SK-N-SH (cell line): Measurements from ENCODE around the gene AMHR2. TPM values are rescaled to one million over a fixed set of nuclear protein-coding genes. Genes with fewer than 3 reads are reported as not detected.

ENCODE experiments used
- CTCF ChIA-PET: fragments of 300-600, 350-600 bp; formaldehyde crosslinking; extraction: SDS; loops from one replicate; lab custom pipeline; 2021; lab: Yijun Ruan, JAX
- POLR2A ChIA-PET: fragments of 350-600 bp; sonication (Branson Sonifier 250); formaldehyde crosslinking; extraction: SDS; loops from one replicate; lab custom pipeline; 2020; ENCODE audit warnings: antibody characterized with exemption, inconsistent platforms; lab: Yijun Ruan, JAX
- DNase-seq: peaks from one replicate; pipeline ENCODE4 v3.0.0; 2012
- H2AFZ ChIP-seq: fragments of 200-600 bp; sonication (generic); 2 replicates; pipeline ENCODE4 v1.8.1; 2016; ENCODE audit warnings: antibody characterized with exemption, mild to moderate bottlenecking, low read depth
- H3F3A ChIP-seq: fragments of 200-600 bp; sonication (generic); replicated peaks from 2 replicates; pipeline ENCODE3; 2016; ENCODE audit warnings: antibody characterized with exemption, mild to moderate bottlenecking; ENCODE audit not compliant: insufficient read depth
- H3K27ac ChIP-seq, 2 experiments: fragments of 200-500 bp in 1 of 2; fragments of 200-600 bp in 1 of 2; sonication (Bioruptor generic) in 1 of 2; sonication (generic), shearing (Covaris generic) in 1 of 2; 2 replicates each; pipeline versions ENCODE4 v1.5.1 to v1.6.1; 2014 to 2016; ENCODE audit warnings: low read depth in 2 of 2, inconsistent platforms in 1 of 2, low read length in 1 of 2, mild to moderate bottlenecking in 1 of 2, mixed read lengths in 1 of 2
- H3K27me3 ChIP-seq: fragments of 200-600 bp; sonication (generic), shearing (Covaris generic); 2 replicates; pipeline ENCODE4 v1.6.1; 2016; ENCODE audit warnings: mixed run types; ENCODE audit not compliant: insufficient read depth
- H3K36me3 ChIP-seq, 2 experiments: fragments of 200-500 bp in 1 of 2; fragments of 200-600 bp in 1 of 2; sonication (Bioruptor generic) in 1 of 2; sonication (generic) in 1 of 2; replicated peaks in 1 of 2; 2 replicates each; pipeline versions ENCODE3 to v1.5.1; 2014 to 2016; ENCODE audit warnings: low read length in 1 of 2, mild to moderate bottlenecking in 1 of 2; ENCODE audit not compliant: insufficient read depth in 2 of 2, control insufficient read depth in 1 of 2
- H3K4me1 ChIP-seq, 2 experiments: fragments of 200-500 bp in 1 of 2; fragments of 200-600 bp in 1 of 2; sonication (Bioruptor generic) in 1 of 2; sonication (generic), shearing (Covaris generic) in 1 of 2; 2 replicates each; pipeline versions ENCODE4 v1.5.1 to v1.6.1; 2014 to 2016; ENCODE audit warnings: low read depth in 1 of 2, low read length in 1 of 2, mixed run types in 1 of 2; ENCODE audit not compliant: insufficient read depth in 2 of 2, control insufficient read depth in 1 of 2
- H3K4me2 ChIP-seq: fragments of 200-600 bp; sonication (generic), shearing (Covaris generic); 2 replicates; pipeline ENCODE4 v1.6.1; 2017; ENCODE audit warnings: mixed run types
- H3K4me3 ChIP-seq, 2 experiments: fragments of 200-500 bp in 1 of 2; fragments of 200-600 bp in 1 of 2; sonication (Bioruptor generic) in 1 of 2; sonication (generic), shearing (Covaris generic) in 1 of 2; 2 replicates each; pipeline versions ENCODE4 v1.5.1 to v1.8.1; 2014 to 2016; ENCODE audit warnings: low read depth in 2 of 2, inconsistent platforms in 1 of 2, low read length in 1 of 2, mild to moderate bottlenecking in 1 of 2, mixed read lengths in 1 of 2, moderate library complexity in 1 of 2
- H3K79me2 ChIP-seq: fragments of 200-600 bp; sonication (generic); 2 replicates; pipeline ENCODE4 v1.8.1; 2017; ENCODE audit warnings: mild to moderate bottlenecking; ENCODE audit not compliant: insufficient read depth
- H3K9ac ChIP-seq: fragments of 200-600 bp; sonication (generic); 2 replicates; pipeline ENCODE4 v1.6.1; 2017; ENCODE audit warnings: mixed run types
- H3K9me2 ChIP-seq: fragments of 200-600 bp; sonication (generic); 2 replicates; pipeline ENCODE4 v1.6.1; 2017; ENCODE audit warnings: mixed run types
- H3K9me3 ChIP-seq: fragments of 200-600 bp; sonication (generic); 2 replicates; pipeline ENCODE4 v1.6.1; 2017; ENCODE audit warnings: mixed run types, mild to moderate bottlenecking, moderate library complexity
- H4K20me1 ChIP-seq: fragments of 200-600 bp; sonication (generic); 2 replicates; pipeline ENCODE4 v1.6.1; 2017; ENCODE audit warnings: mild to moderate bottlenecking, mixed run types; ENCODE audit not compliant: insufficient read depth
- CHD2 ChIP-seq: fragments of 150-350 bp; IDR thresholded peaks from 2 replicates; pipeline ENCODE4 v1.6.1; 2018; ENCODE audit warnings: low read length; ENCODE audit not compliant: partially characterized antibody
- ELF1 ChIP-seq: IDR thresholded peaks from 2 replicates; pipeline ENCODE4 v1.4.0; 2012
- EP300 ChIP-seq, 2 experiments: IDR thresholded peaks; 2 replicates each; pipeline versions ENCODE4 v1.4.0 to v1.6.1; 2012; ENCODE audit warnings: borderline replicate concordance in 1 of 2, low read depth in 1 of 2, low read length in 1 of 2
- FOSL2 ChIP-seq: IDR thresholded peaks from 2 replicates; pipeline ENCODE4 v1.4.0; 2012; ENCODE audit warnings: low read depth, mild to moderate bottlenecking, moderate library complexity, borderline replicate concordance
- FOXJ3 ChIP-seq: sonication (generic); formaldehyde crosslinking; IDR thresholded peaks from 2 replicates; pipeline ENCODE4 v1.5.1; 2020; ENCODE audit warnings: mild to moderate bottlenecking, missing genetic modification reagents
- GABPA ChIP-seq: IDR thresholded peaks from 2 replicates; pipeline ENCODE4 v1.4.0; 2012; ENCODE audit warnings: low read depth, mild to moderate bottlenecking
- JUND ChIP-seq: IDR thresholded peaks from 2 replicates; pipeline ENCODE4 v1.4.0; 2012
- MAX ChIP-seq: IDR thresholded peaks from 2 replicates; pipeline ENCODE4 v1.4.0; 2012; ENCODE audit warnings: low read depth
- MEF2A ChIP-seq: IDR thresholded peaks from 2 replicates; pipeline ENCODE4 v1.4.0; 2012; ENCODE audit warnings: low read depth, borderline replicate concordance
- MXI1 ChIP-seq: IDR thresholded peaks from 2 replicates; pipeline ENCODE4 v1.6.1; 2012; ENCODE audit warnings: mild to moderate bottlenecking, low read depth, low read length, improper control_type of control experiment
- NFIC ChIP-seq: IDR thresholded peaks from 2 replicates; pipeline ENCODE4 v1.4.0; 2012; ENCODE audit warnings: borderline replicate concordance
- NRF1 ChIP-seq: IDR thresholded peaks from 2 replicates; pipeline ENCODE4 v1.6.1; 2012; ENCODE audit warnings: low read depth, mild to moderate bottlenecking, low read length
- POLR2AphosphoS5 ChIP-seq: IDR thresholded peaks from 2 replicates; pipeline ENCODE4 v1.6.1; 2012; ENCODE audit warnings: low read depth, low read length
- RCOR1 ChIP-seq: fragments of 150-350 bp; IDR thresholded peaks from 2 replicates; pipeline ENCODE4 v1.6.1; 2017; ENCODE audit warnings: antibody characterized with exemption, low read length
- RFX5 ChIP-seq: IDR thresholded peaks from 2 replicates; pipeline ENCODE4 v1.6.1; 2012; ENCODE audit warnings: mild to moderate bottlenecking, improper control_type of control experiment, low read length
- SIN3A ChIP-seq: IDR thresholded peaks from 2 replicates; pipeline ENCODE4 v1.6.1; 2012; ENCODE audit warnings: low read depth, mild to moderate bottlenecking, low read length, moderate library complexity, borderline replicate concordance
- SMC3 ChIP-seq: IDR thresholded peaks from 2 replicates; pipeline ENCODE4 v1.6.1; 2012; ENCODE audit warnings: low read depth, low read length, improper control_type of control experiment
- TAF1 ChIP-seq: IDR thresholded peaks from 2 replicates; pipeline ENCODE4 v1.6.1; 2012; ENCODE audit warnings: low read depth, mild to moderate bottlenecking, low read length, moderate library complexity, borderline replicate concordance
- TCF12 ChIP-seq: IDR thresholded peaks from 2 replicates; pipeline ENCODE4 v1.4.0; 2012
- TEAD4 ChIP-seq: IDR thresholded peaks from 2 replicates; pipeline ENCODE4 v1.4.0; 2012; ENCODE audit warnings: mild to moderate bottlenecking, borderline replicate concordance; ENCODE audit not compliant: insufficient read depth
- USF1 ChIP-seq: IDR thresholded peaks from 2 replicates; pipeline ENCODE4 v1.4.0; 2012; ENCODE audit warnings: low read depth, borderline replicate concordance
- ZBTB33 ChIP-seq: IDR thresholded peaks from 2 replicates; pipeline ENCODE4 v1.4.0; 2012; ENCODE audit warnings: low read depth, borderline replicate concordance
- WGBS: methylation state at CpG from one replicate; pipeline ENCODE4 v1.1.6; 2017; ENCODE audit warnings: low lambda C conversion rate; 5-methylcytosine and 5-hydroxymethylcytosine counted together
- polyA plus RNA-seq, 3 experiments: library from polyadenylated mRNA; depleted of rRNA; stranded (reverse); fragments of >200 nt; gene quantifications; 2 replicates each; pipeline ENCODE4 v1.2.3, GENCODE V29; 2012
- TF ChIP-seq, protein P1 (sequence below): fragments of 150-350 bp; IDR thresholded peaks from 2 replicates; pipeline ENCODE4 v1.6.1; 2016; ENCODE audit warnings: mild to moderate bottlenecking, low read depth, low read length

AMHR2 gene
- polyA plus RNA-seq, 1 of the 3 experiments (the other 2 are of a cell fraction) = 0.03 TPM

- TF ChIP-seq SIN3A (no peak), USF1 (no peak), NFIC (no peak), FOSL2 (peak; percentile 90), EP300 (IDR thresholded peaks at IDR 0.05; ENCODE audit: borderline replicate concordance in 1 of 2, low read depth in 1 of 2, low read length in 1 of 2) (no peak), FOXJ3 (CRISPR knock-in tag) (no peak), TEAD4 (no peak), NRF1 (no peak), MEF2A (no peak), ELF1 (no peak), TAF1 (no peak)
These were observed 4.4 kb downstream of the AMHR2 start (continued) for GRCh38 chr12:53427905-53428594.

- ChIA-PET POLR2A (no interaction called here), CTCF (interaction anchor here (0.8 to 3.0 kb wide), 7 partner anchors 19 to 90 kb away, joined by 3 to 22 read pairs (median 3); partner anchors contain the start of gene SP1)
- H3F3A ChIP-seq = peaks cover 10% of the 10 kb centered on the region
- WGBS = 86% methylated on average over 7 of the region's 7 CpGs
- no peaks in the 10 kb centered on the region for H4K20me1 ChIP-seq
- no peak overlapping the region for H2AFZ ChIP-seq
- no peak overlapping the region for H3K4me2 ChIP-seq
- no peaks in the 10 kb centered on the region for H3K27me3 ChIP-seq
- H3K4me3 ChIP-seq = no peak overlapping the region
- no peak overlapping the region for H3K27ac ChIP-seq
- H3K9me3 ChIP-seq = no peaks in the 10 kb centered on the region
- TF ChIP-seq ZBTB33 (no peak), POLR2AphosphoS5 (no peak), SMC3 (no peak), MAX (no peak), JUND (no peak), CHD2 (no peak), EP300 (IDR thresholded peaks at IDR 0.05; ENCODE audit: borderline replicate concordance in 1 of 2, low read depth in 1 of 2, low read length in 1 of 2) (no peak), ELF1 (no peak), RFX5 (no peak), MXI1 (no peak), TCF12 (no peak), TAF1 (no peak), GABPA (no peak), RCOR1 (no peak), FOSL2 (no peak), SIN3A (no peak), USF1 (no peak)
- TF ChIP-seq, protein P1, sequence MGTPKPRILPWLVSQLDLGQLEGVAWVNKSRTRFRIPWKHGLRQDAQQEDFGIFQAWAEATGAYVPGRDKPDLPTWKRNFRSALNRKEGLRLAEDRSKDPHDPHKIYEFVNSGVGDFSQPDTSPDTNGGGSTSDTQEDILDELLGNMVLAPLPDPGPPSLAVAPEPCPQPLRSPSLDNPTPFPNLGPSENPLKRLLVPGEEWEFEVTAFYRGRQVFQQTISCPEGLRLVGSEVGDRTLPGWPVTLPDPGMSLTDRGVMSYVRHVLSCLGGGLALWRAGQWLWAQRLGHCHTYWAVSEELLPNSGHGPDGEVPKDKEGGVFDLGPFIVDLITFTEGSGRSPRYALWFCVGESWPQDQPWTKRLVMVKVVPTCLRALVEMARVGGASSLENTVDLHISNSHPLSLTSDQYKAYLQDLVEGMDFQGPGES = no peak
- no peak overlapping the region for H3K9ac ChIP-seq
- H3K36me3 ChIP-seq = no peaks in the 10 kb centered on the region
- peaks cover 8 to 11% of the 10 kb centered on the region in 2 experiments; a peak in 3 of 4 replicates for H3K4me1 ChIP-seq
- H3K79me2 ChIP-seq = no peaks in the 10 kb centered on the region
- H3K9me2 ChIP-seq = no peaks in the 10 kb centered on the region
- no peak for DNase-seq
These were observed 5.1 kb downstream of the AMHR2 start for GRCh38 chr12:53428741-53429140.
